GM12873 (cell line): ENCODE data around the gene ESR2.
A peak's percentile ranks its signal among the peaks of the same experiment; 100 is the strongest.

Experiments used
- CTCF ChIP-seq: IDR thresholded peaks from 2 replicates; pipeline ENCODE4 v1.5.1; 2012; ENCODE audit warnings: low read depth, mild to moderate bottlenecking, moderate library complexity, low read length, control low read depth; ENCODE audit not compliant: insufficient read depth; ENCODE audit errors: missing control alignments

Gene ESR2

DNA sequence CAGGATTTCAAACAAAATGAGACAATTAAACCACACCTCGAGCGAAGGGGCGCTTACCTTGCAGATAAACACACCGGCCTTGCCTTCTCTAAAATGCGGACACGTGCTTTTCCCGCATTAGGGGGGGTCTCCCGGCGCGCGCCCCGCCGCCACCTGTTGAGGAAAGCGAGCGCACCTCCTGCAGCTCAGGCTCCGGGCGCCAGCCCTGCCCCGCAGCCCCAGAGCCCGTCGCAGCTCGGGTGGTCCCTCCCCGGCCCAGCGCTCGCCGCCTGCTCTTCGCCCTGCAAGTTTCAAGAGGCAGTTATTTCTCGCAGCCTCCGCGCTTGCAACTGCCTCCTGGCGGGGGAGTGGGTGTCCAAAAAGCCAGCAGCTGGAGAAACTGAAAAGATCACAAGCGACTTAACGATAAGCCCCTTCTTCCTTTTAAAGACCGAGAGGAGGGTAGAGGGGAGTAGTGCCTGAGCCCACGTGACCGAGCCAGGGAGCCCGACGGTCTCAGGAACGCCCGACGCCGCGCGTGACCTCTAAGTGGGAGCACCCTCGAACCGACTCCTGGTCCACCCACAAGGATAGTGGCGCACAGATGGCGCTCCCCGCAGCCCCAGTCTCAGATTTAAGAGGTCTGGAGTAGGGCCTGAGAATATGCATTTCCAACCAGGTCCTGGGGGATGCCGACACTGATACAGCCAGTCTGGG lies at the start of gene ESR2:
TSS of gene ESR2 (minus strand) at position 396 of the 696 bp plus-strand sequence. CDS start 11,386 bp downstream, outside the sequence.
- peak; percentile 43 for TF ChIP-seq CTCF

DNA sequence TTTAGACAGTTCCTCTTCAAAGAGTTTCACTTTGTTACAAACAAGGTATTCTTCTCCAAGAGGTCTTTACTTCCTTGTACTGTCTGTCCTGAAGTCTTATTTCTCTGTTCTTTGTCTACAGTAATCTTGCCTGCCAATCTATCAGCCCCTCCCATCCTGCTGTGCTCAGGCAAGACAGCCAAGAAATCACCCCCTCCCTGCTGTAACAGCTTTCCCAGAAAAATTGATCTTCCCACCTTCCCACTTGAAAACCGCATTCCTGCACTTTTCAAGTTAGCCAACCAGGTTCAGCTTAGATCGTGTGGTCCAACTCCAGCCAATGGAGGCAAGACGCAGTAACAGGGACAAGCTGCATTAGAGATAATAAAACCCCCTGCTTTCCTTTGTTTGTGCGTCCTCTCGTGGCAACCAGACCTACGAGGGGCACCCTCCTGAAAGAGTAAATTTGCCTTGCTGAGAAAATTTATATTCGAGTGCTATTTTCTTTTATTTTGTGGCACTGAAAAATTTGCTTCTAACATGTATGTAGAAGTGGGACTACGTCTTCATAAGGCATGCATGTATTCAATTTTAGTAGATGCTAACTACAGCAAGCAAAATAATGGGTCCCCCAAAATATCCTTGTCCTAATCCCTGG lies 46.5 kb upstream of the ESR2 start:
- TF ChIP-seq CTCF: no peak

DNA sequence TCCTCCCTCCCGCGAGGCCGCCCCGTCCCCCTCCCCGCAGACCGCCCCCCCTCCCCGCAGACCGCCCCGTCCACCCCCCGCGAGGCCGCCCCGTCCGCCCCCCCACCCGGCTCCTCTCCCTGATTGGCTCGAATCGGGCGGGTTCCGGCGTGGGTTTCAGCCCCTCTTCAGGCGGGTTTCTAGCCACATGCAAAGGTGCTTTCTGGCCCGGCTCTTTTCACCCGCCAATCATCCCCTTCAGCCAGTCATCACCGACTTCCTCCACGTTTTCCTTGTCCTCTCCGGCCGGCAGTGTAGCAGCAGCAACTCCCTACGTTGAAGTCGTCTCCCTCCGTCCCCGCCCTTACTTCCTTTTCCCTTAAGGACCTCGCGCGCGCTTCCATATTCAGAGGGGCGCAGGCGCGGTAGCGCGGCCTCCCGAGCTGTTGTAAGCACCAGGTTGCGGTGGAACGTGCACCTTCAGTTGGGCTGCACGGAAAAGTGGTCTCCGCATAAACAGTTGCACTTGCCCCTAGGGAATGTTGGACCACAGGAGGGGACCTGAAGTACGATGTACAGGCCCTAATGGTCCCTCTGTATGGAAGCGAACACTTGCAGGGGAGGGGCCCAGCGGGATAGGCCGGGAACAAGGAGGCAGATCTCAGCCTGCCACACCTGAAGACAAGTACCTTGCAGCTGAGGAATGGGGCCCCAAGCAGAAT lies 44.6 kb upstream of the ESR2 start:
- no peak for TF ChIP-seq CTCF

GRCh38 chr14:64337888-64338615 lies 43.9 kb upstream of the ESR2 start:
- TF ChIP-seq CTCF: no peak

GRCh38 chr14:64329149-64329548 lies 35.0 kb upstream of the ESR2 start:
- TF ChIP-seq CTCF: no peak

DNA sequence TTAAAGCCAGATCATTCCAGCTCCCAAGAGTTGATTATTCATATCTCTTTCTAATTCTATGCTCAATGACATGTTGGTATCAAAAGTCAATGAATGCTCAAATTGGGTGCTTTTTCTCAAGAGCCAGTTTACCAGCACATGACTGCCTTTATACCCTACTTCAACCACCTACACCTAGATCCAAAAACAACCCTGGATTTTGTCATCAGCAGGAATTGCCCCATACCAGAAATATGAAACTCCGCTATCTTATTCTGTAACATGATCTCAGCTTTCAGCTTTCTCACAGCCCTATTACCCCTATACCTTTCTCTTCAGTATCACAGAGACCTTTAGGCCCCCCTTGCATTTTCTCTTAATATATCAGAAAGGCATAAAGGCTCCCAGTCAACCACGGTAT lies 32.3 kb upstream of the ESR2 start:
- TF ChIP-seq CTCF: no peak

- no peak for TF ChIP-seq CTCF
These were observed 30.7 kb upstream of the ESR2 start for GRCh38 chr14:64324895-64325294.
